ENCODE data around the gene PHRF1. TPM values are rescaled to one million over a fixed set of nuclear protein-coding genes. Genes with fewer than 3 reads are reported as not detected.

Gene PHRF1
- total and polyA plus RNA-seq, 9 of the 15 experiments (the other 6 are each of a cell fraction or from before 2014, with no cell fraction given) = 0.07 to 37.2 (median 7.7) TPM

- TF ChIP-seq E2F6 (IDR thresholded peaks at IDR 0.05; ENCODE audit: borderline replicate concordance in 1 of 2, extremely low read depth in 1 of 2, insufficient read depth in 1 of 2, insufficient read length in 1 of 2, low read depth in 1 of 2, low read length in 1 of 2, poor library complexity in 1 of 2, severe bottlenecking in 1 of 2) (peak in 1 of 2 experiments; percentile 37), CEBPG (CRISPR knock-in tag; IDR thresholded peaks at IDR 0.05) (no peak), CEBPG (tag; conservative IDR thresholded peaks at IDR 0.05 in 1 of 2, IDR thresholded peaks at IDR 0.05 in 1 of 2) (no peak), MAFK (IDR thresholded peaks at IDR 0.05; ENCODE audit: low read length) (no peak), SAFB (IDR thresholded peaks at IDR 0.05; ENCODE audit: borderline replicate concordance, low read depth, low read length) (0 out of 2 replicates have a peak, but pooled peaks have one; percentile 7), PHF8 (IDR thresholded peaks at IDR 0.05; ENCODE audit: borderline replicate concordance, low read length) (peak; percentile 79; the same call in 1 of the 2 replicates), BACH1 (tag; IDR thresholded peaks at IDR 0.05) (no peak), TSHZ1 (CRISPR knock-in tag; IDR thresholded peaks at IDR 0.05) (no peak), RBM25 (IDR thresholded peaks at IDR 0.05; ENCODE audit: low read depth, low read length, severe bottlenecking) (peak; percentile 100), HNRNPLL (IDR thresholded peaks at IDR 0.05; ENCODE audit: low read depth, low read length, poor library complexity, severe bottlenecking) (peak; percentile 66), ZBTB11 (CRISPR knock-in tag; IDR thresholded peaks at IDR 0.05) (peak in 1 of 3 experiments; percentile 30; a peak in 1 of 6 replicates)
- TF ChIP-seq, protein P1, sequence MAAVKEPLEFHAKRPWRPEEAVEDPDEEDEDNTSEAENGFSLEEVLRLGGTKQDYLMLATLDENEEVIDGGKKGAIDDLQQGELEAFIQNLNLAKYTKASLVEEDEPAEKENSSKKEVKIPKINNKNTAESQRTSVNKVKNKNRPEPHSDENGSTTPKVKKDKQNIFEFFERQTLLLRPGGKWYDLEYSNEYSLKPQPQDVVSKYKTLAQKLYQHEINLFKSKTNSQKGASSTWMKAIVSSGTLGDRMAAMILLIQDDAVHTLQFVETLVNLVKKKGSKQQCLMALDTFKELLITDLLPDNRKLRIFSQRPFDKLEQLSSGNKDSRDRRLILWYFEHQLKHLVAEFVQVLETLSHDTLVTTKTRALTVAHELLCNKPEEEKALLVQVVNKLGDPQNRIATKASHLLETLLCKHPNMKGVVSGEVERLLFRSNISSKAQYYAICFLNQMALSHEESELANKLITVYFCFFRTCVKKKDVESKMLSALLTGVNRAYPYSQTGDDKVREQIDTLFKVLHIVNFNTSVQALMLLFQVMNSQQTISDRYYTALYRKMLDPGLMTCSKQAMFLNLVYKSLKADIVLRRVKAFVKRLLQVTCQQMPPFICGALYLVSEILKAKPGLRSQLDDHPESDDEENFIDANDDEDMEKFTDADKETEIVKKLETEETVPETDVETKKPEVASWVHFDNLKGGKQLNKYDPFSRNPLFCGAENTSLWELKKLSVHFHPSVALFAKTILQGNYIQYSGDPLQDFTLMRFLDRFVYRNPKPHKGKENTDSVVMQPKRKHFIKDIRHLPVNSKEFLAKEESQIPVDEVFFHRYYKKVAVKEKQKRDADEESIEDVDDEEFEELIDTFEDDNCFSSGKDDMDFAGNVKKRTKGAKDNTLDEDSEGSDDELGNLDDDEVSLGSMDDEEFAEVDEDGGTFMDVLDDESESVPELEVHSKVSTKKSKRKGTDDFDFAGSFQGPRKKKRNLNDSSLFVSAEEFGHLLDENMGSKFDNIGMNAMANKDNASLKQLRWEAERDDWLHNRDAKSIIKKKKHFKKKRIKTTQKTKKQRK (IDR thresholded peaks at IDR 0.05; ENCODE audit: borderline replicate concordance, low read depth, low read length) = peak; percentile 49; the same call in 1 of the 2 replicates
Observed at GRCh38 chr11:535519-536454, 40.5 kb upstream of the PHRF1 start, which contains the start of gene HRAS (continued).

Measured in K562 (cell line).